MCF 10A (cell line): ENCODE results near the gene TMEFF1. TPM values are rescaled to one million over a fixed set of nuclear protein-coding genes. Genes with fewer than 3 reads are reported as not detected.
"Not testable (repeated sequence)": the region's sequence is repeated elsewhere in the genome, so short reads cannot be mapped to it uniquely, and the experiment has no call there.

Source experiments
- BruUV-seq: library from RNA; stranded (reverse); fragments of 400-500 nt; replicated peaks from 2 replicates; lab custom pipeline; 2021; lab: Mats Ljungman, UMichigan
- CTCF ChIA-PET: fragments of 300-600 bp; sonication (Branson Sonifier 250); formaldehyde crosslinking; extraction: SDS; loops from one replicate; lab custom pipeline; 2021; ENCODE audit warnings: antibody characterized with exemption, inconsistent platforms; lab: Yijun Ruan, JAX
- POLR2A ChIA-PET: fragments of 300-600, 350-650 bp; sonication (Branson Sonifier 250); formaldehyde crosslinking; extraction: SDS; loops from one replicate; lab custom pipeline; 2020; ENCODE audit warnings: antibody characterized with exemption, inconsistent platforms; lab: Yijun Ruan, JAX
- DNase-seq: peaks from one replicate; pipeline ENCODE4 v3.0.0-alpha.2; 2018; ENCODE audit not compliant: unreplicated experiment
- H3K27ac Mint-ChIP-seq: one replicate; pipeline ENCODE4 v1.8.0; 2022; ENCODE audit warnings: mild to moderate bottlenecking, low read depth, mixed read lengths; ENCODE audit not compliant: unreplicated experiment
- H3K27me3 Mint-ChIP-seq: one replicate; pipeline ENCODE4 v1.8.0; 2022; ENCODE audit warnings: mixed read lengths; ENCODE audit not compliant: insufficient read depth, unreplicated experiment
- H3K36me3 Mint-ChIP-seq: one replicate; pipeline ENCODE4 v1.8.0; 2022; ENCODE audit warnings: mild to moderate bottlenecking, moderate library complexity, mixed read lengths; ENCODE audit not compliant: insufficient read depth, unreplicated experiment
- H3K4me1 Mint-ChIP-seq: one replicate; pipeline ENCODE4 v1.8.0; 2022; ENCODE audit warnings: mixed read lengths; ENCODE audit not compliant: insufficient read depth, unreplicated experiment
- H3K4me3 Mint-ChIP-seq: one replicate; pipeline ENCODE4 v1.8.0; 2022; ENCODE audit warnings: mild to moderate bottlenecking, moderate library complexity, mixed read lengths; ENCODE audit not compliant: unreplicated experiment
- H3K9me3 Mint-ChIP-seq: one replicate; pipeline ENCODE4 v1.8.0; 2022; ENCODE audit warnings: mixed read lengths; ENCODE audit not compliant: unreplicated experiment
- intact Hi-C: fragments of 100-400 bp; cut with micrococcal nuclease; formaldehyde crosslinking; loops from 2 replicates; pipeline ENCODE4 v1.14.1; 2022
- total RNA-seq: library from RNA; stranded (reverse); gene quantifications from 2 replicates; pipeline ENCODE4 v1.2.3, GENCODE V29; 2022
- TF ChIP-seq, protein P1 (sequence below): fragments of 200-600 bp; IDR thresholded peaks from one replicate; pipeline ENCODE4 v1.8.0; 2022; ENCODE audit warnings: antibody characterized with exemption, mild to moderate bottlenecking; ENCODE audit not compliant: unreplicated experiment

TMEFF1 gene
- total RNA-seq, 1 experiment from 2014 or later, result 0.28 TPM

DNA sequence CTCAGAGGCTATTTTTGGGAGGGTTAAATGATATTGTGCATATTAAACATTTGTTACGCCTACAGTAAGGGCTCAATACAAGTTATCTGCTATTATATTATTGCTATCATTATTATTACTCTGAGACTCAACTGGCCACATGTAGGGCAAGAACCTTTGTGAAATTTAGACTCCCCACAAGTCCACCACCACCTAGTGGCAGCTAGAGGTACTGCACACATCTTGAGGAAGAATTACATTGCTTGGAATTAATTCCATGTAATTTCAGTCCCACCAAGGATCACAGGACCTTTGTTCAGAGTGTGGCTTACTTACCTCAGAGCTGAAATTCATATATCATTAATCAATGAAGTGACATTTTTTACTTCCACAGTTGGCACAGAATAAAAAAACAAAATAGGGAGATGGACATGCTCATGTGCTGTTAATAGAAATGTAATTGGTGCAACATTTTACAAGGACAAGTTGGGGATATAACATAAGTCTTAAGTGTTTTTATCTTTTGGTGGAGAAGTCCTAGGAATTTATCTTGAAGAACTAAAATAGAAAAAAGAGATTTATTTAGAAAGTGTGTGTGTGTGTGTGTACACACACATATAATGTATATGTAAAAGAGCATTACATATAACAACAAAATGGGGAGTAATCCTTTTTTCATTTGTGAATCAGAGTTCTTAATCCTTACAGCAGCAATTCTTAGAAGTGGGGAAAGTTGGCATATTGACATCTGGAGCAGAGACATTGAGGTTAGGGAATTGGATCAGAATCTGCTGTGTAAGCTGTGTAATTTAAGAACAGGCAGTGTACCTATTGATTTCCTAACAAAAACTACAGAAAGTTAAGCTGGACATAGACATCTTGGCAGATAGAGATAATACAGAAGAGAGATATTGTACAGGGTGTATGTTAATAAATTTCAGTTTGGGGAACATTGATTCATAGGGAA, 34.8 kb upstream of the TMEFF1 start:
- BruUV-seq, result no TSS peak
- no peaks in the 10 kb centered on the region for H3K27me3 Mint-ChIP-seq
- intact Hi-C loops, result loop anchor here (5.0 kb wide), 1 partner anchor 116 kb away; no protein-coding TSS in a partner anchor

DNA sequence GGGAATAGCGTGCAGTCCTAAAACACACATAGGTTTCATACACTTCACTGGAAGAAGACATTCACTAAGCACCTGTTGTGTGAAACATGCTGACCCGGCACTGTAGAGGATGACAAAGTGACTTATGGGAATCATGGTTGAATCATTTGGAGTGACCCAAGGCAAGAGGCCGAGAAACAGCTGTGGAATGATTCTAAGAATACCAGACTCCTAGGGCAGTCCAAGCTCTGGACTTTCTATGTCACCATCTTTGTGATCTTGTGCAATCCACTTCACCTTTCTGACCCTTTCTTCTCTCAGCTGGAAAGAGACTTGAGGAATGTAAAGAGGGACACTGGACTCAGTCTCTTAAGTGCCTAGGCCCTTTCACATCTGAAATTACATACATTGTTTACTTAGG, 32.9 kb upstream of the TMEFF1 start:
- CTCF ChIA-PET, result interaction anchor here (0.6 to 3.4 kb wide), 13 partner anchors 8 to 413 kb away, joined by 3 to 16 read pairs (median 3); partner anchors contain the start of gene MSANTD3
- no TSS peak for BruUV-seq
- peaks cover 11% of the 10 kb centered on the region for H3K4me1 Mint-ChIP-seq
- TF ChIP-seq, protein P1, sequence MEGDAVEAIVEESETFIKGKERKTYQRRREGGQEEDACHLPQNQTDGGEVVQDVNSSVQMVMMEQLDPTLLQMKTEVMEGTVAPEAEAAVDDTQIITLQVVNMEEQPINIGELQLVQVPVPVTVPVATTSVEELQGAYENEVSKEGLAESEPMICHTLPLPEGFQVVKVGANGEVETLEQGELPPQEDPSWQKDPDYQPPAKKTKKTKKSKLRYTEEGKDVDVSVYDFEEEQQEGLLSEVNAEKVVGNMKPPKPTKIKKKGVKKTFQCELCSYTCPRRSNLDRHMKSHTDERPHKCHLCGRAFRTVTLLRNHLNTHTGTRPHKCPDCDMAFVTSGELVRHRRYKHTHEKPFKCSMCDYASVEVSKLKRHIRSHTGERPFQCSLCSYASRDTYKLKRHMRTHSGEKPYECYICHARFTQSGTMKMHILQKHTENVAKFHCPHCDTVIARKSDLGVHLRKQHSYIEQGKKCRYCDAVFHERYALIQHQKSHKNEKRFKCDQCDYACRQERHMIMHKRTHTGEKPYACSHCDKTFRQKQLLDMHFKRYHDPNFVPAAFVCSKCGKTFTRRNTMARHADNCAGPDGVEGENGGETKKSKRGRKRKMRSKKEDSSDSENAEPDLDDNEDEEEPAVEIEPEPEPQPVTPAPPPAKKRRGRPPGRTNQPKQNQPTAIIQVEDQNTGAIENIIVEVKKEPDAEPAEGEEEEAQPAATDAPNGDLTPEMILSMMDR, result no peak
- no peaks in the 10 kb centered on the region for H3K9me3 Mint-ChIP-seq
- no peak overlapping the region for H3K4me3 Mint-ChIP-seq
- H3K36me3 Mint-ChIP-seq, result peaks cover 20% of the 10 kb centered on the region
- H3K27ac Mint-ChIP-seq, result peak overlapping the region; percentile 42
- no peaks in the 10 kb centered on the region for H3K27me3 Mint-ChIP-seq
- DNase-seq, result peak; percentile 27
- POLR2A ChIA-PET, result interaction anchor here (0.7 to 2.1 kb wide), 2 partner anchors 14 to 87 kb away, joined by 4 to 6 read pairs; partner anchors contain the start of gene TEX10
- intact Hi-C loops, result no loop called here

More for the DNA sequence above, 34.8 kb upstream of the TMEFF1 start:
- ChIA-PET POLR2A (interaction anchor here (0.6 to 3.3 kb wide), 4 partner anchors 11 to 88 kb away, joined by 3 to 12 read pairs (median 4); partner anchors contain the start of genes MSANTD3 and TEX10), CTCF (interaction anchor here (0.6 to 3.4 kb wide), 34 partner anchors 7 to 1340 kb away, joined by 3 to 18 read pairs (median 4); partner anchors contain the start of genes ALG2, SEC61B and TEX10)
- H3K4me3 Mint-ChIP-seq, result no peak overlapping the region
- peaks cover 12% of the 10 kb centered on the region for H3K36me3 Mint-ChIP-seq
- H3K27ac Mint-ChIP-seq, result peak overlapping the region; percentile 66
- H3K9me3 Mint-ChIP-seq, result no peaks in the 10 kb centered on the region
- H3K4me1 Mint-ChIP-seq, result peaks cover 5% of the 10 kb centered on the region
- TF ChIP-seq, protein P1, result peak; percentile 74
- DNase-seq, result peak; percentile 82

GRCh38 chr9:100440487-100440886, 32.5 kb upstream of the TMEFF1 start:
- H3K4me3 Mint-ChIP-seq, intact Hi-C loops, DNase-seq, H3K27me3 Mint-ChIP-seq, BruUV-seq, H3K9me3 Mint-ChIP-seq: not testable (repeated sequence)
- Mint-ChIP-seq H3K27ac (peak overlapping the region; percentile 42), H3K4me1 (peaks cover 11% of the 10 kb centered on the region), H3K36me3 (peaks cover 20% of the 10 kb centered on the region)
- CTCF ChIA-PET, result interaction anchor here (0.6 to 3.4 kb wide), 11 partner anchors 9 to 161 kb away, joined by 3 to 16 read pairs (median 3); partner anchors contain the start of gene MSANTD3
- POLR2A ChIA-PET, result interaction anchor here (0.7 to 2.1 kb wide), 2 partner anchors 13 to 87 kb away, joined by 4 to 6 read pairs; partner anchors contain the start of gene TEX10

DNA sequence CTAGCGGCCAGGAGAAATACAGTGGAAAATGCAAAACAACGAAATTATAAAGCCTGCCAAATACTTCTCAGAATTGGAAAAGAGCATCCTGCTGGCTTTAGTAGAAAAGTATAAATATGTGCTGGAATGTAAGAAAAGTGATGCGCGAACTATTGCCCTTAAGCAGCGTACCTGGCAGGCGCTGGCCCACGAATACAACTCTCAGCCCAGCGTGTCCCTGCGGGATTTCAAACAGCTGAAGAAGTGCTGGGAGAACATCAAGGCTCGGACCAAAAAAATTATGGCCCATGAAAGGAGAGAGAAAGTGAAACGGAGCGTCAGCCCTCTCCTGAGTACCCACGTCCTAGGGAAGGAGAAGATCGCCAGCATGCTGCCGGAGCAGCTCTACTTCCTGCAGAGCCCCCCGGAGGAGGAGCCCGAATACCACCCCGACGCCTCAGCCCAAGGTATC, 31.0 kb upstream of the TMEFF1 start:
- DNase-seq, result no peak
- no peak overlapping the region for H3K27ac Mint-ChIP-seq
- H3K4me3 Mint-ChIP-seq, result no peak overlapping the region
- ChIA-PET CTCF (interaction anchor here (0.9 to 3.0 kb wide), 4 partner anchors 10 to 1259 kb away, joined by 3 to 13 read pairs (median 3); no protein-coding TSS in a partner anchor), POLR2A (interaction anchor here (0.6 to 1.3 kb wide), 2 partner anchors 12 to 13 kb away, joined by 3 to 4 read pairs; no protein-coding TSS in a partner anchor)
- TF ChIP-seq, protein P1, result no peak
- peaks cover 11% of the 10 kb centered on the region for H3K4me1 Mint-ChIP-seq
- H3K36me3 Mint-ChIP-seq, result peaks cover 20% of the 10 kb centered on the region
- no peaks in the 10 kb centered on the region for H3K9me3 Mint-ChIP-seq
- intact Hi-C loops, result no loop called here
- no TSS peak for BruUV-seq
- H3K27me3 Mint-ChIP-seq, result no peaks in the 10 kb centered on the region
